Neural progenitor cell (in vitro differentiated cells): Measurements from ENCODE around the gene AFF3. TPM values are rescaled to one million over a fixed set of nuclear protein-coding genes. Genes with fewer than 3 reads are reported as not detected.

ENCODE experiments used
- DNase-seq: peaks from one replicate; pipeline ENCODE4 v3.0.0-alpha.2; 2016; ENCODE audit warnings: low spot score
- H2AFZ ChIP-seq: fragments of 200-600 bp; sonication (generic); replicated peaks from 2 replicates; pipeline ENCODE4 v1.6.1; 2016; ENCODE audit warnings: antibody characterized with exemption
- H3F3A ChIP-seq: fragments of 200-600 bp; sonication (generic); 2 replicates; pipeline ENCODE4 v1.6.1; 2016; ENCODE audit warnings: antibody characterized with exemption, low read depth
- H3K27ac ChIP-seq: fragments of 200-600 bp; sonication (generic); 2 replicates; pipeline ENCODE4 v1.5.1; 2016; ENCODE audit warnings: mild to moderate bottlenecking
- H3K27me3 ChIP-seq: fragments of 200-600 bp; sonication (generic); 2 replicates; pipeline ENCODE4 v1.6.1; 2016; ENCODE audit warnings: mild to moderate bottlenecking, moderate library complexity
- H3K36me3 ChIP-seq: fragments of 200-600 bp; sonication (generic); 2 replicates; pipeline ENCODE4 v1.5.1; 2016
- H3K4me1 ChIP-seq: fragments of 200-600 bp; sonication (generic); 2 replicates; pipeline ENCODE4 v1.6.1; 2016; ENCODE audit warnings: mixed run types
- H3K4me2 ChIP-seq: fragments of 200-600 bp; sonication (generic); 2 replicates; pipeline ENCODE4 v1.6.1; 2016
- H3K4me3 ChIP-seq: fragments of 200-600 bp; sonication (generic); 2 replicates; pipeline ENCODE4 v1.5.1; 2016
- H3K79me2 ChIP-seq: fragments of 200-600 bp; sonication (generic); 2 replicates; pipeline ENCODE4 v1.6.1; 2016; ENCODE audit warnings: low read depth
- H3K9ac ChIP-seq: fragments of 200-600 bp; sonication (generic); 2 replicates; pipeline ENCODE4 v1.6.1; 2016
- H3K9me3 ChIP-seq: fragments of 200-600 bp; sonication (generic); 2 replicates; pipeline ENCODE4 v1.5.1; 2016; ENCODE audit warnings: low read depth
- H4K20me1 ChIP-seq: fragments of 200-600 bp; sonication (generic); 2 replicates; pipeline ENCODE4 v1.6.1; 2016; ENCODE audit warnings: low read depth
- H3K27ac Mint-ChIP-seq: 3 replicates; pipeline ENCODE4 v1.8.0; 2021; ENCODE audit warnings: mixed read lengths
- H3K27me3 Mint-ChIP-seq: 2 replicates; pipeline ENCODE4 v1.8.0; 2022; ENCODE audit warnings: low read depth, mild to moderate bottlenecking, inconsistent platforms, moderate library complexity, mixed read lengths; ENCODE audit not compliant: insufficient read depth
- H3K36me3 Mint-ChIP-seq: 3 replicates; pipeline ENCODE4 v1.8.0; 2021; ENCODE audit warnings: mixed read lengths
- H3K4me1 Mint-ChIP-seq: 3 replicates; pipeline ENCODE4 v1.8.0; 2021; ENCODE audit warnings: mixed read lengths
- H3K4me3 Mint-ChIP-seq: 3 replicates; pipeline ENCODE4 v1.8.0; 2021; ENCODE audit warnings: mild to moderate bottlenecking, moderate library complexity, mixed read lengths
- H3K9me3 Mint-ChIP-seq: 3 replicates; pipeline ENCODE4 v1.8.0; 2020; ENCODE audit warnings: mixed read lengths
- CTCF ChIP-seq: fragments of 200-600 bp; sonication (generic); IDR thresholded peaks from 2 replicates; pipeline ENCODE4 v1.5.1; 2017; ENCODE audit warnings: antibody characterized with exemption, mild to moderate bottlenecking
- EZH2 ChIP-seq: fragments of 200-600 bp; sonication (generic); IDR thresholded peaks from 2 replicates; pipeline ENCODE4 v1.6.1; 2017; ENCODE audit warnings: antibody characterized with exemption, mild to moderate bottlenecking, moderate library complexity
- EZH2phosphoT487 ChIP-seq: fragments of 200-600 bp; sonication (generic); IDR thresholded peaks from 2 replicates; pipeline ENCODE4 v1.6.1; 2017; ENCODE audit warnings: antibody characterized with exemption
- total RNA-seq: library from RNA; depleted of rRNA; stranded (reverse); fragments of >200 nt; gene quantifications from 2 replicates; pipeline ENCODE4 v1.2.3, GENCODE V29; 2015; ENCODE audit warnings: low replicate concordance

Gene AFF3
- total RNA-seq, 1 donor from 2014 or later = 0.26 TPM

- Histone ChIP-seq H3K9ac (no peak overlapping the region), H3K27me3 (peaks cover 51% of the 10 kb centered on the region), H3K79me2 (no peaks in the 10 kb centered on the region), H3K36me3 (no peaks in the 10 kb centered on the region), H2AFZ (no peak overlapping the region), H3F3A (no peaks in the 10 kb centered on the region), H3K4me3 (no peak overlapping the region), H3K27ac (no peak overlapping the region), H3K4me1 (no peaks in the 10 kb centered on the region), H4K20me1 (no peaks in the 10 kb centered on the region), H3K9me3 (no peaks in the 10 kb centered on the region), H3K4me2 (no peak overlapping the region)
- DNase-seq = no peak
- no peak for TF ChIP-seq CTCF
- no peak overlapping the region for H3K27ac Mint-ChIP-seq
- H3K4me1 Mint-ChIP-seq = peaks cover 4% of the 10 kb centered on the region
- H3K27me3 Mint-ChIP-seq = peaks cover 20% of the 10 kb centered on the region
- no peaks in the 10 kb centered on the region for H3K36me3 Mint-ChIP-seq
- no peak overlapping the region for H3K4me3 Mint-ChIP-seq
- peaks cover 4% of the 10 kb centered on the region for H3K9me3 Mint-ChIP-seq
Measured at GRCh38 chr2:100141906-100142305, 484 bp downstream of the AFF3 start.

- H3K36me3 Mint-ChIP-seq = no peaks in the 10 kb centered on the region
- no peak overlapping the region for H3K27ac Mint-ChIP-seq
- Histone ChIP-seq H3F3A (no peaks in the 10 kb centered on the region), H3K4me2 (no peak overlapping the region), H3K4me1 (no peaks in the 10 kb centered on the region), H3K9me3 (no peaks in the 10 kb centered on the region), H3K79me2 (no peaks in the 10 kb centered on the region), H3K9ac (no peak overlapping the region), H3K36me3 (no peaks in the 10 kb centered on the region), H3K27me3 (peaks cover 64% of the 10 kb centered on the region), H3K4me3 (no peak overlapping the region), H3K27ac (no peak overlapping the region), H2AFZ (no peak overlapping the region), H4K20me1 (no peaks in the 10 kb centered on the region)
- peaks cover 14% of the 10 kb centered on the region for H3K27me3 Mint-ChIP-seq
- H3K4me1 Mint-ChIP-seq = peaks cover 4% of the 10 kb centered on the region
- DNase-seq = no peak
- H3K4me3 Mint-ChIP-seq = no peak overlapping the region
- peaks cover 4% of the 10 kb centered on the region for H3K9me3 Mint-ChIP-seq
- TF ChIP-seq EZH2 (no peak), EZH2phosphoT487 (no peak), CTCF (no peak)
Measured at GRCh38 chr2:100140582-100140981, 1.8 kb downstream of the AFF3 start.

GRCh38 chr2:100137866-100138570 is 4.4 kb downstream of the AFF3 start:
- Histone ChIP-seq H3K27me3 (peaks cover 73% of the 10 kb centered on the region), H3K4me3 (no peak overlapping the region)
- H3K36me3 Mint-ChIP-seq = no peaks in the 10 kb centered on the region

More at GRCh38 chr2:100137866-100138570, 4.4 kb downstream of the AFF3 start:
- DNase-seq = no peak
- H3K4me1 Mint-ChIP-seq = peaks cover 4% of the 10 kb centered on the region
- H3K9me3 Mint-ChIP-seq = no peaks in the 10 kb centered on the region
- Histone ChIP-seq H3K9me3 (no peaks in the 10 kb centered on the region), H3K4me1 (no peaks in the 10 kb centered on the region), H4K20me1 (no peaks in the 10 kb centered on the region), H3K9ac (no peak overlapping the region), H3K79me2 (no peaks in the 10 kb centered on the region), H3K36me3 (no peaks in the 10 kb centered on the region), H2AFZ (no peak overlapping the region), H3K27ac (no peak overlapping the region), H3K4me2 (no peak overlapping the region), H3F3A (no peaks in the 10 kb centered on the region)
- no peak for TF ChIP-seq EZH2
- no peak for TF ChIP-seq CTCF
- no peak for TF ChIP-seq EZH2phosphoT487
- no peak overlapping the region for H3K4me3 Mint-ChIP-seq
- H3K27ac Mint-ChIP-seq = no peak overlapping the region
- peaks cover 9% of the 10 kb centered on the region for H3K27me3 Mint-ChIP-seq
